Kasumi-1 (cell line): ENCODE measurements around the gene C1orf210.

Experiments used
- DNase-seq, 2 experiments: peaks; one replicate each; lab custom pipeline; 2025; lab: John Stamatoyannopoulos, UW

Gene C1orf210

GRCh38 chr1:43273708-43274107 is 11.7 kb downstream of the C1orf210 start:
- DNase-seq = no peak

DNA sequence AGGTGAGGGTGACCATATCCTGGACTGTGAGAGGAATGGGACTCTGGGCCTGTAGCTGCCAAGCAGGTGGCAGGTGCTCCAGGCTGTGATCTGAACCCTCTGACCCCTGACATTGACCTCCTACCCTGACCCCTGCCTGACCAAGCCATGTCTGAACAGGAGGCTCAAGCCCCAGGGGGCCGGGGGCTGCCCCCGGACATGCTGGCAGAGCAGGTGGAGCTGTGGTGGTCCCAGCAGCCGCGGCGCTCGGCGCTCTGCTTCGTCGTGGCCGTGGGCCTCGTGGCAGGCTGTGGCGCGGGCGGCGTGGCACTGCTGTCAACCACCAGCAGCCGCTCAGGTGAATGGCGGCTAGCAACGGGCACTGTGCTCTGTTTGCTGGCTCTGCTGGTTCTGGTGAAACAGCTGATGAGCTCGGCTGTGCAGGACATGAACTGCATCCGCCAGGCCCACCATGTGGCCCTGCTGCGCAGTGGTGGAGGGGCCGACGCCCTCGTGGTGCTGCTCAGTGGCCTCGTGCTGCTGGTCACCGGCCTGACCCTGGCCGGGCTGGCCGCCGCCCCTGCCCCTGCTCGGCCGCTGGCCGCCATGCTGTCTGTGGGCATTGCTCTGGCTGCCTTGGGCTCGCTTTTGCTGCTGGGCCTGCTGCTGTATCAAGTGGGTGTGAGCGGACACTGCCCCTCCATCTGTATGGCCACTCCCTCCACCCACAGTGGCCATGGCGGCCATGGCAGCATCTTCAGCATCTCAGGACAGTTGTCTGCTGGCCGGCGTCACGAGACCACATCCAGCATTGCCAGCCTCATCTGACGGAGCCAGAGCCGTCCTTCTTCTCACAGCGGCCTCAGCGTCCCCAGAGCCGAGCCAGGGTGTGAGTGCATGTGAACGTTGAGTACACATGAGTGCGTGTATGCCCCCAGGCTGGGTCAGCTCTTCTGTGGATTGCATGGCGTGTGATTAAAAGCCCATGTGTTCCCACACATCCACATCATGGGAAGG is 12.5 kb downstream of the C1orf210 start:
- no peak for DNase-seq

DNA sequence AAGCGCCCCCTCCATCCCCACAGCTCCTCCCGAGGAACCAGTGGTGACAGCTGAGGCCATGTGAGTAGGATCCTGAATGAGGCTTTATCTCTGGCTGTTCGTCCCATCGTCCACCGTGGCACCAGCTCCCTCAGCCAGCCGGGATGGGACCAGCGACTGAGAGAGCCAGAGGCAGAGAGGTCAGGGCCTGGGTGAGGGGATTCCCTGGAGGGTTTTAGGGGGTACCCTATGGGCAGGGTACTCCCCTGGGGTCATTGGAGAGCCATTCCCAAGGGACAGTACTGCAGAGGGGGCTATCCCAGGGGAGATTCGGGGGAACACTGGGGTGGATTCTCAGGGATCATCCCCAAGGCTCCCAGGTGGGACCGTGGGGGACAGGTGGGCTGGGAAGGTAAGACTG is 13.2 kb downstream of the C1orf210 start:
- no peak for DNase-seq

DNA sequence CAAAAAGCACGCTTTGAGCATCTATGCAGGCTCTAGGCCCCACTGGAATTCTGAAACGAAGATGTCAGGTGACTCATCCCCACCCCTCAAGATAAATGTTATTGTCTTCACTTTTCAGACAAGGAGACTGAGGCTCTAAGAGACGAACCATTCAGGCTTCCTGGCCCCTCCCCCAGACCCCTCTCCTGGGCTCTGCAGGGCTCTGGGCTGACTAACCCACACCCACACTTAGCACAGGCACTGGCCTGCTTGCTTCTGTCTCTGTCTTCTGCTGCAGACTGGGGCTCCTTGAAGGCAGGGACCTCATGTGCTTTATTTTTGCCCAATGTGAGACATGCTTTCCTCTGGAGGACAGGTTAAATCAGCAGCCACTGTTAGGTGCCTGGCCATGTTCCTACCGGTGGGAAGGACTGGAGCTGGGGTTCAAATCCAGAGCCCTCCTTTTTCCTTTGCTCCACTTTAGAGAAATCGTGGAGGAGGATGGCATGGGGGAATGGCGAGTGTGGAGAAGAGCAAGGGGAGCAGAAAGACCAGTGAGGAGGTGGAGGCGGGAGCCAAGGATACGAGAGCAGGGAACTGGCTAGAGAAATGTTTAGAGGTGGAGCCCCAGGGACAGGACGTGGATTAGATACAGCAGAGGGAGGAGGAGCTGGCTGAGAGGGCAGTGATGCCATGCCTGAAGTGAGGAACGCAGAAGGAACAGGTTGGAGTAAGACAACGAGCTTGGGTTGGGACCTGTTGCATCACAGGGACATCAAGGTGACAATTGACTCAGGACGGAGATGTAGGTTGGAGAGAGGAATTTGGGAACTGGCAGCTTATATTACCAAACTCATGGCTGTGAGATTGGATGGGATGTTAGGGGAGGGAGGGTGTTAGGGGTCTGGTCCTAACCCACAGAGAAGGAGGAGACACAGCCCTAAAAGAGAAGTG is 13.9 kb downstream of the C1orf210 start:
- DNase-seq = no peak

GRCh38 chr1:43270421-43271095 is 14.8 kb downstream of the C1orf210 start:
- DNase-seq = no peak

DNA sequence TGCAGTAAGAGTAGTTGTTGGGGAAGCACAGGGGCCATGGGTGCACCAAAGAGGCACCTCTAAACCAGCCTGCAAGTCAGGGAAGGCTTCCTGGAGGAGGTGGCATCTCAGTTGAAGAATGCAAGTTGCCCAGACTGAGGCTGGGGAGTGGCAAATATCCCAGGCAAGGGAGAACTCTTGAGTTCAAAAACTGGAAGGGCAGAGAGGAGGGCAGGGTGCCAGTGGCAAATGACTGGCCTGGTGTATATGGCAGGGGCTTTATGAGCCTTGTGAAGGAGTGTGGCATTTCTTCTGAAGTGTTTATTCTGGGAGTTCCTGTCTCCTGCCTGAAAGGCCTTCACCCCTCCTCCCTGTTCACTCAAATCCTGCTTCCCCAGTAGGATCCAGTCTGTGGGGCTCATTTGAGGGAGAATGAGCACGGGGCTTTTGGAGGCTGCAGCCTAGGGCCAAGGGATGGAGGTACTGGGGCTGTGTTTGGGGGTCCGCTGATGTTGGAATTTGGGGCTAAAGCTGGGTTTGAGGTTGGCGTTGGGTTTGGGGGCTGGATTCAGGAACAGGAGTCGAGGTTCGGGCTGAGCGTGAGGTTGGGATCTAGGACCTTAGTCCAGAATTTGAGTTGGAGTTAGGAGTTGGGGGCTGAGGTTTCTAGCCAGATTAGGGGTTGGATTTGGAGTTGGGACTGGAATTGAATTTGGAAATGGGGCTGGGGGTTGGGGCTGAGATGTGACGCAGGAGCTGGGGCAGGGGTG is 15.6 kb downstream of the C1orf210 start, which contains the start of gene TMEM125:
TSS of gene TMEM125 (plus strand) at position 357 of the 749 bp plus-strand sequence. CDS start 2,740 bp downstream, outside the sequence.
- no peak for DNase-seq

GRCh38 chr1:43267818-43268425 is 17.5 kb downstream of the C1orf210 start:
- DNase-seq = no peak

DNA sequence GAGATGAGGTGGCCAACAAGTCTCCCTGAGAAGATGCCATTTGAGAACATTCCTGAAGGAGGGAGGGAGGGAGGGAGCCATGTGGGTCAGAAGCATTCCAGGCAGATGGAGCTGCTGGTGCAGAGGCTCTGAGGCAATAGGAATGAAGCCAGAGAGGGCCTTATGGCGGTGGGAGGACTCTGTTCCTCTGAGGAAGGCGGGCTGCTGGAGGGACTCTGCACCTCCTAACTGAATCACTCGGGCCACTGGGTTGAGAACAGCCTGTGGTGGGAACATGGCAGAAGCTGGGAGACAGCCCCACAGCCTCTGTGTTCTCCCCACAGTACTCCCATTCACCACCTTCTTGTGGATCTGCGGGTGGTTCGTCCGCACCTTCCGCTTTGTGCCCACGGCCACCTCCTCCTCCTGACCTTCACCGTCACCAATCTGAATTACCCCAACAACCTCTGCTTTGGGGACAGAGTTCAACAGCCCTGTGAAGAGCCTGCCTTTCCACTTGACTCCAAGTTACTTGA is 18.0 kb downstream of the C1orf210 start:
- DNase-seq = no peak

GRCh38 chr1:43266881-43267280 is 18.5 kb downstream of the C1orf210 start:
- DNase-seq = no peak

DNA sequence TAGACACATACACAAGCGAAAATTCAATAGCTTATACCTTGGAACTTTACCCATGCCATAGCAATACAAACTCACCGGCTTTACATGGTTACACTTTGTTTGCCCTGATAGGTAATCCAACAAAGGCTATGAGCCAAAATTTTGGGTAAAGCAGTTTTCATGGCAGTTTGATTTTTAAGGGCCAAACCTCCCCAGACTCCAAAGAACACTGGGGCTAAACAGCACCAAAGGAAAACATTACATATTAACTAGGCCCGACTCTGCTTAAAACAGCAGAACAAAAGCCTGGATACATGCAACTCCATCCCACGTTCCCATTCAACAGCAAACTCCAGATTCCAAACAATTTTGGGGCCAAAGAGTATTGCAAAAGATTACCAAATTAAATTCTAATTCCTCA is 19.9 kb downstream of the C1orf210 start:
- DNase-seq = no peak

DNA sequence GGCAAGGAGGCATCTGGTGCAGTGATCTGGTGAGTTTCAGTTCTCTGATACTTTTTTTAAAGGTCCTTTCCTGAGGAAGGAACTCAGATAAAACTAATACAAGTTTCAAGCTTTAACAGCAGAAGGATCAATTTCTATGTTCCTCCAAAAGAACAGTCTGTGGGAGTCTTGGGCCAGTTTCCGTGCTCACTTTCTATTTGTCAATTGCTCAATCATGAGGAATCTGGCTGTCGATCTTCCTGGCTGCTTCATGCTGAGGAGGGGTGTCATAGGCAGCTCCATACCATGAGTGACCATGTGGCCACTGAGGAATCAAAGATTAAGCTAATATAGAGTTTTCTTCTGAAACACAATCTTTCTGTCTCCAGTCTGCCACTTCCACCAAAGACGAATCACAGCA is 27.0 kb downstream of the C1orf210 start:
- no peak for DNase-seq

- no peak for DNase-seq
Measured at GRCh38 chr1:43256675-43257570, 28.5 kb downstream of the C1orf210 start.

- no peak for DNase-seq
Measured at GRCh38 chr1:43255438-43256210, 29.8 kb downstream of the C1orf210 start.

GRCh38 chr1:43253876-43254275 is 31.5 kb downstream of the C1orf210 start:
- no peak for DNase-seq

GRCh38 chr1:43253173-43253572 is 32.2 kb downstream of the C1orf210 start:
- no peak for DNase-seq

DNA sequence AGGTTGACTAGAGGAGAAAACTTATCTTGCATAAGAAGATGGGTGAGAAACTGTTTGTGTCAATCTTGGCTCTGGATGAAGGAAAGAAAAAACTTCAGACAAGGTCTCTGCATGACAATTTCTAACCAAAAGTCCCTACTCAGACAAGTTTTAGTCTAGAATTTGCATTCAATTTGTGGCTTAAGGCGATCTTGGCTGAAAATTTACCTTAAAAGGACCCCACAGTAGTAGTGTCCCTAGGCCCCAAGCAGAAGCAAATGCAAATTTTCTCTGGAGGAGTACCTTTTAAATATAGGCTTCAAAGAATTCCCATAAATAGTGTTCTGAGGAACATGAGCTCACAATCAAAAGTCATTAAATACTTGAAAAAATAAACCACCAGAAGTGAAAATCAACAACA is 33.2 kb downstream of the C1orf210 start:
- DNase-seq = no peak

DNA sequence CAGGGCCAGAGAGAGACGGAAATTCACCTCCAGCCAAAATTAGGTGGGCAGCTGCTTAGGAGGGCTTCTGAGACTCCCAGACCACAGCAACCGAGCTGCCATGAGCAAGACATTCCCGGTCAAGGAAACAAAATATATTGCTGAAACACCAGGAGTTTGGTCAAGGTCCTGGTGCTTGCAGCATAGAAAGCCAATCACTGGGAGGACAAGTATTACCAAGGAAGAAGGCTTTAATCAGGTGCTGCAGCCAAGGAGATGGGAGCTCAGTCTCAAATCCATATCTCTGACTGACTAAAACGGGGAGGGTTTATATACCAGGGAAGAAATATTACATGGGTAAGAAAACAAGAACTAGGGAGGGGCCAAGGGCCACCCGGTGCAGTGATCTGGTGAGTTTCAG is 34.4 kb downstream of the C1orf210 start:
- no peak for DNase-seq

- no peak for DNase-seq
Measured at GRCh38 chr1:43250351-43250761, 35.0 kb downstream of the C1orf210 start.
